A673 (cell line): ENCODE measurements around the gene FAM227A. TPM values are rescaled to one million over a fixed set of nuclear protein-coding genes. Genes with fewer than 3 reads are reported as not detected.
"Not testable (repeated sequence)": the region's sequence is repeated elsewhere in the genome, so short reads cannot be mapped to it uniquely, and the experiment has no call there.

Experiments used
- BruUV-seq: library from RNA; stranded (reverse); fragments of 400-500 nt; replicated peaks from 2 replicates; lab custom pipeline; 2021; lab: Mats Ljungman, UMichigan
- CTCF ChIA-PET: fragments of 300-600 bp; sonication (Branson Sonifier 250); formaldehyde crosslinking; loops from one replicate; lab custom pipeline; 2022; ENCODE audit warnings: antibody characterized with exemption; lab: Charles Lee
- POLR2A ChIA-PET: fragments of 300-600 bp; sonication (Branson Sonifier 250); formaldehyde crosslinking; loops from one replicate; lab custom pipeline; 2022; ENCODE audit warnings: antibody characterized with exemption; ENCODE audit not compliant: low non-redundant PET; lab: Charles Lee
- DNase-seq: peaks from one replicate; pipeline ENCODE4 v3.0.0-alpha.2; 2015; ENCODE audit warnings: low spot score
- H3K27ac ChIP-seq: fragments of 200-600 bp; sonication (generic); 2 replicates; pipeline ENCODE4 v1.5.1; 2016; ENCODE audit warnings: mixed run types, low read depth, mild to moderate bottlenecking, mixed read lengths, antibody characterized with exemption, low read length; ENCODE audit not compliant: poor library complexity, severe bottlenecking
- H3K27me3 ChIP-seq: fragments of 200-600 bp; sonication (generic); replicated peaks from 2 replicates; pipeline ENCODE4 v1.6.1; 2017; ENCODE audit warnings: mixed run types, low read depth, mild to moderate bottlenecking, mixed read lengths, antibody characterized with exemption, low read length; ENCODE audit not compliant: insufficient read depth, poor library complexity
- H3K36me3 ChIP-seq: fragments of 200-600 bp; sonication (generic); 2 replicates; pipeline ENCODE4 v1.6.1; 2016; ENCODE audit warnings: mixed run types, mild to moderate bottlenecking, mixed read lengths, antibody characterized with exemption, low read length; ENCODE audit not compliant: insufficient read depth, poor library complexity, severe bottlenecking
- H3K4me1 ChIP-seq: fragments of 200-600 bp; sonication (generic); 2 replicates; pipeline ENCODE4 v1.6.1; 2017; ENCODE audit warnings: mixed run types, mild to moderate bottlenecking, mixed read lengths, antibody characterized with exemption, low read length; ENCODE audit not compliant: insufficient read depth, poor library complexity, severe bottlenecking
- H3K4me3 ChIP-seq: fragments of 200-600 bp; sonication (generic); 2 replicates; pipeline ENCODE4 v1.5.1; 2016; ENCODE audit warnings: low read depth, mixed run types, mild to moderate bottlenecking, mixed read lengths, low read length; ENCODE audit not compliant: poor library complexity, severe bottlenecking
- H3K9me3 ChIP-seq: fragments of 200-600 bp; sonication (generic); 2 replicates; pipeline ENCODE4 v1.6.1; 2016; ENCODE audit warnings: mixed run types, low read depth, mild to moderate bottlenecking, mixed read lengths, antibody characterized with exemption, low read length; ENCODE audit not compliant: poor library complexity, severe bottlenecking
- EZH2 ChIP-seq: fragments of 200-600 bp; sonication (generic); IDR thresholded peaks from 2 replicates; pipeline ENCODE4 v1.6.1; 2017; ENCODE audit warnings: borderline replicate concordance, low read depth, mild to moderate bottlenecking, mixed read lengths, antibody characterized with exemption, low read length; ENCODE audit not compliant: poor library complexity, severe bottlenecking
- intact Hi-C: fragments of 100-400 bp; cut with micrococcal nuclease; formaldehyde crosslinking; loops from one replicate; pipeline ENCODE4 v1.10.0; 2022; ENCODE audit not compliant: unreplicated experiment
- total RNA-seq: library from RNA; stranded (reverse); gene quantifications from 2 replicates; pipeline ENCODE4 v1.2.3, GENCODE V29; 2021
- TF ChIP-seq, protein P1 (sequence below): fragments of 300-800, 200-600 bp; sonication (generic); conservative IDR thresholded peaks from 2 replicates; pipeline ENCODE4 v1.5.1; 2017; ENCODE audit warnings: low read depth, mild to moderate bottlenecking, antibody characterized with exemption, low read length, moderate library complexity, mixed read lengths

Gene FAM227A
- total RNA-seq, 1 experiment from 2014 or later = 3.8 TPM

GRCh38 chr22:38618682-38619081 is 37.5 kb downstream of the FAM227A start:
- Histone ChIP-seq H3K9me3 (no peaks in the 10 kb centered on the region), H3K36me3 (no peaks in the 10 kb centered on the region), H3K27ac (no peak overlapping the region), H3K27me3 (no peaks in the 10 kb centered on the region), H3K4me3 (no peak overlapping the region), H3K4me1 (no peaks in the 10 kb centered on the region)
- TF ChIP-seq EZH2 = no peak
- TF ChIP-seq, protein P1, sequence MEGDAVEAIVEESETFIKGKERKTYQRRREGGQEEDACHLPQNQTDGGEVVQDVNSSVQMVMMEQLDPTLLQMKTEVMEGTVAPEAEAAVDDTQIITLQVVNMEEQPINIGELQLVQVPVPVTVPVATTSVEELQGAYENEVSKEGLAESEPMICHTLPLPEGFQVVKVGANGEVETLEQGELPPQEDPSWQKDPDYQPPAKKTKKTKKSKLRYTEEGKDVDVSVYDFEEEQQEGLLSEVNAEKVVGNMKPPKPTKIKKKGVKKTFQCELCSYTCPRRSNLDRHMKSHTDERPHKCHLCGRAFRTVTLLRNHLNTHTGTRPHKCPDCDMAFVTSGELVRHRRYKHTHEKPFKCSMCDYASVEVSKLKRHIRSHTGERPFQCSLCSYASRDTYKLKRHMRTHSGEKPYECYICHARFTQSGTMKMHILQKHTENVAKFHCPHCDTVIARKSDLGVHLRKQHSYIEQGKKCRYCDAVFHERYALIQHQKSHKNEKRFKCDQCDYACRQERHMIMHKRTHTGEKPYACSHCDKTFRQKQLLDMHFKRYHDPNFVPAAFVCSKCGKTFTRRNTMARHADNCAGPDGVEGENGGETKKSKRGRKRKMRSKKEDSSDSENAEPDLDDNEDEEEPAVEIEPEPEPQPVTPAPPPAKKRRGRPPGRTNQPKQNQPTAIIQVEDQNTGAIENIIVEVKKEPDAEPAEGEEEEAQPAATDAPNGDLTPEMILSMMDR = no peak
- intact Hi-C loops = no loop called here
- DNase-seq = no peak
- POLR2A ChIA-PET = no interaction called here
- CTCF ChIA-PET = no interaction called here
- BruUV-seq = no TSS peak

- H3K4me1 ChIP-seq = no peaks in the 10 kb centered on the region
- no peak overlapping the region for H3K27ac ChIP-seq
- no peak for DNase-seq
- CTCF ChIA-PET = no interaction called here
- intact Hi-C loops = no loop called here
- POLR2A ChIA-PET = no interaction called here
- H3K27me3 ChIP-seq = no peaks in the 10 kb centered on the region
- no peaks in the 10 kb centered on the region for H3K9me3 ChIP-seq
- no peaks in the 10 kb centered on the region for H3K36me3 ChIP-seq
- BruUV-seq = no TSS peak
- no peak overlapping the region for H3K4me3 ChIP-seq
- TF ChIP-seq EZH2 = no peak
- TF ChIP-seq, protein P1 = no peak
Observed at GRCh38 chr22:38618258-38618657, 37.9 kb downstream of the FAM227A start.

DNA sequence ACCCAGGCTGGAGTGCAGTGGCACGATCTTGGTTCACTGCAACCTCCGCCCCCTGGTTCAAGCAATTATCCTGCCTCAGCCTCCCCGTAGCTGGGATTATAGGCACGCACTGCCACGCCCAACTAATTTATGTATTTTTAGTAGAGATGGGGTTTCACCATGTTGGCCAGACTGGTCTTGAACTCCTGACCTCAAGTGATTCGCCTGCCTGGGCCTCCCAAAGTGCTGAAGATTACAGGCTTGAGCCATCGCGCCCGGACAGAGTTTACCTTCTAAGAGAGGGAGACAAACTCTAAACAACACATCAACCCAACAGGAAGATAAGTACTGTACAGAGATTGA is 41.2 kb downstream of the FAM227A start:
- DNase-seq, H3K9me3 ChIP-seq, POLR2A ChIA-PET, H3K4me3 ChIP-seq, H3K27ac ChIP-seq, H3K27me3 ChIP-seq, H3K36me3 ChIP-seq, CTCF ChIA-PET, BruUV-seq, H3K4me1 ChIP-seq, intact Hi-C loops: not testable (repeated sequence)

- H3K4me1 ChIP-seq = no peaks in the 10 kb centered on the region
- H3K9me3 ChIP-seq = no peaks in the 10 kb centered on the region
- no peaks in the 10 kb centered on the region for H3K27me3 ChIP-seq
- no peaks in the 10 kb centered on the region for H3K36me3 ChIP-seq
- no TSS peak for BruUV-seq
- no peak for DNase-seq
- H3K27ac ChIP-seq = no peak overlapping the region
- no peak overlapping the region for H3K4me3 ChIP-seq
- intact Hi-C loops = no loop called here
- TF ChIP-seq, protein P1 = no peak
- TF ChIP-seq EZH2 = no peak
- POLR2A ChIA-PET = no interaction called here
- CTCF ChIA-PET = no interaction called here
Observed at GRCh38 chr22:38614332-38615063, 41.7 kb downstream of the FAM227A start.
